SK-N-SH treated with all-trans-retinoic acid at 6 μM for 48 hours (cell line): ENCODE measurements around the gene PRSS8.
"Not testable (repeated sequence)": the region's sequence is repeated elsewhere in the genome, so short reads cannot be mapped to it uniquely, and the experiment has no call there.

ENCODE experiments used
- BACH2 ChIP-seq: fragments of 250-450 bp; sonication (Bioruptor Pico); IDR thresholded peaks from 2 replicates; pipeline ENCODE4 v1.9.0; 2021; ENCODE audit warnings: mild to moderate bottlenecking, borderline replicate concordance
- CREB5 ChIP-seq: fragments of 250-450 bp; sonication (Bioruptor Pico); IDR thresholded peaks from 2 replicates; pipeline ENCODE4 v1.5.1; 2020; ENCODE audit warnings: low read depth, mild to moderate bottlenecking, moderate library complexity
- ESRRG ChIP-seq: fragments of 250-450 bp; sonication (Bioruptor Pico); IDR thresholded peaks from 2 replicates; pipeline ENCODE4 v1.6.1; 2021; ENCODE audit warnings: mild to moderate bottlenecking
- GLIS3 ChIP-seq: fragments of 250-450 bp; sonication (Bioruptor Pico); IDR thresholded peaks from 2 replicates; pipeline ENCODE4 v1.5.0; 2020; ENCODE audit warnings: mild to moderate bottlenecking, moderate library complexity
- POU6F1 ChIP-seq: fragments of 250-450 bp; sonication (Bioruptor Pico); IDR thresholded peaks from 2 replicates; pipeline ENCODE4 v1.8.0; 2021; ENCODE audit warnings: low read depth, mild to moderate bottlenecking, moderate library complexity, borderline replicate concordance
- ZC3H10 ChIP-seq: fragments of 250-450 bp; sonication (Bioruptor Pico); IDR thresholded peaks from 2 replicates; pipeline ENCODE4 v1.5.1; 2021; ENCODE audit warnings: mild to moderate bottlenecking, moderate library complexity
- ZNF565 ChIP-seq: fragments of 450-650 bp; formaldehyde crosslinking; conservative IDR thresholded peaks from 2 replicates; pipeline ENCODE4 v1.5.0; 2020; ENCODE audit warnings: low read depth, mild to moderate bottlenecking, moderate library complexity
- ZNF70 ChIP-seq: fragments of 450-650 bp; formaldehyde crosslinking; IDR thresholded peaks from 2 replicates; pipeline ENCODE4 v1.5.0; 2020; ENCODE audit warnings: mild to moderate bottlenecking, moderate library complexity
- TF ChIP-seq, protein P1 (sequence below): fragments of 250-450 bp; sonication (Bioruptor Pico); IDR thresholded peaks from 2 replicates; pipeline ENCODE4 v1.8.0; 2020; ENCODE audit warnings: mild to moderate bottlenecking, moderate library complexity, borderline replicate concordance
- TF ChIP-seq, protein P2 (sequence below): fragments of 250-450 bp; sonication (Bioruptor Pico); IDR thresholded peaks from 2 replicates; pipeline ENCODE4 v1.5.0; 2020; ENCODE audit warnings: mild to moderate bottlenecking, moderate library complexity

- TF ChIP-seq ESRRG; ZNF70 (CRISPR knock-in tag); GLIS3 (CRISPR knock-in tag); CREB5 (CRISPR knock-in tag); ZC3H10 (CRISPR knock-in tag); ZNF565 (CRISPR knock-in tag); POU6F1 (CRISPR knock-in tag); BACH2 (CRISPR knock-in tag): not testable (repeated sequence)
- TF ChIP-seq, protein P1, sequence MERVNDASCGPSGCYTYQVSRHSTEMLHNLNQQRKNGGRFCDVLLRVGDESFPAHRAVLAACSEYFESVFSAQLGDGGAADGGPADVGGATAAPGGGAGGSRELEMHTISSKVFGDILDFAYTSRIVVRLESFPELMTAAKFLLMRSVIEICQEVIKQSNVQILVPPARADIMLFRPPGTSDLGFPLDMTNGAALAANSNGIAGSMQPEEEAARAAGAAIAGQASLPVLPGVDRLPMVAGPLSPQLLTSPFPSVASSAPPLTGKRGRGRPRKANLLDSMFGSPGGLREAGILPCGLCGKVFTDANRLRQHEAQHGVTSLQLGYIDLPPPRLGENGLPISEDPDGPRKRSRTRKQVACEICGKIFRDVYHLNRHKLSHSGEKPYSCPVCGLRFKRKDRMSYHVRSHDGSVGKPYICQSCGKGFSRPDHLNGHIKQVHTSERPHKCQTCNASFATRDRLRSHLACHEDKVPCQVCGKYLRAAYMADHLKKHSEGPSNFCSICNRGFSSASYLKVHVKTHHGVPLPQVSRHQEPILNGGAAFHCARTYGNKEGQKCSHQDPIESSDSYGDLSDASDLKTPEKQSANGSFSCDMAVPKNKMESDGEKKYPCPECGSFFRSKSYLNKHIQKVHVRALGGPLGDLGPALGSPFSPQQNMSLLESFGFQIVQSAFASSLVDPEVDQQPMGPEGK (CRISPR knock-in tag), result not testable (repeated sequence)
- TF ChIP-seq, protein P2, sequence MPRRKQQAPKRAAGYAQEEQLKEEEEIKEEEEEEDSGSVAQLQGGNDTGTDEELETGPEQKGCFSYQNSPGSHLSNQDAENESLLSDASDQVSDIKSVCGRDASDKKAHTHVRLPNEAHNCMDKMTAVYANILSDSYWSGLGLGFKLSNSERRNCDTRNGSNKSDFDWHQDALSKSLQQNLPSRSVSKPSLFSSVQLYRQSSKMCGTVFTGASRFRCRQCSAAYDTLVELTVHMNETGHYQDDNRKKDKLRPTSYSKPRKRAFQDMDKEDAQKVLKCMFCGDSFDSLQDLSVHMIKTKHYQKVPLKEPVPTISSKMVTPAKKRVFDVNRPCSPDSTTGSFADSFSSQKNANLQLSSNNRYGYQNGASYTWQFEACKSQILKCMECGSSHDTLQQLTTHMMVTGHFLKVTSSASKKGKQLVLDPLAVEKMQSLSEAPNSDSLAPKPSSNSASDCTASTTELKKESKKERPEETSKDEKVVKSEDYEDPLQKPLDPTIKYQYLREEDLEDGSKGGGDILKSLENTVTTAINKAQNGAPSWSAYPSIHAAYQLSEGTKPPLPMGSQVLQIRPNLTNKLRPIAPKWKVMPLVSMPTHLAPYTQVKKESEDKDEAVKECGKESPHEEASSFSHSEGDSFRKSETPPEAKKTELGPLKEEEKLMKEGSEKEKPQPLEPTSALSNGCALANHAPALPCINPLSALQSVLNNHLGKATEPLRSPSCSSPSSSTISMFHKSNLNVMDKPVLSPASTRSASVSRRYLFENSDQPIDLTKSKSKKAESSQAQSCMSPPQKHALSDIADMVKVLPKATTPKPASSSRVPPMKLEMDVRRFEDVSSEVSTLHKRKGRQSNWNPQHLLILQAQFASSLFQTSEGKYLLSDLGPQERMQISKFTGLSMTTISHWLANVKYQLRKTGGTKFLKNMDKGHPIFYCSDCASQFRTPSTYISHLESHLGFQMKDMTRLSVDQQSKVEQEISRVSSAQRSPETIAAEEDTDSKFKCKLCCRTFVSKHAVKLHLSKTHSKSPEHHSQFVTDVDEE (CRISPR knock-in tag), result not testable (repeated sequence)
Observed at GRCh38 chr16:31141071-31141469, 5.5 kb upstream of the PRSS8 start.
